COLO668 (cell line): ENCODE data around the gene UGT2B28.
"Not testable (repeated sequence)": the region's sequence is repeated elsewhere in the genome, so short reads cannot be mapped to it uniquely, and the experiment has no call there.

ENCODE experiments used
- DNase-seq: peaks from one replicate; lab custom pipeline; 2025; ENCODE audit not compliant: unreplicated experiment; lab: John Stamatoyannopoulos, UW

Gene UGT2B28

GRCh38 chr4:69343114-69343513 is 62.8 kb downstream of the UGT2B28 start:
- not testable (repeated sequence) for DNase-seq

GRCh38 chr4:69343558-69344420 is 63.5 kb downstream of the UGT2B28 start:
- DNase-seq, result not testable (repeated sequence)
